Right kidney (tissue), 1 donor: Measurements from ENCODE around the gene WFDC8.

Source experiments
- DNase-seq: peaks from one replicate; pipeline ENCODE4 v3.0.0-alpha.2; 2016

The WFDC8 gene

GRCh38 chr20:45547206-45547770, 31.8 kb downstream of the WFDC8 start, which contains the start of gene EPPIN:
Gene EPPIN (minus strand): TSS chr20:45547401. CDS start chr20:45547357, 44 bp downstream.
- DNase-seq = no peak

- no peak for DNase-seq
Measured at GRCh38 chr20:45545754-45546453, 33.2 kb downstream of the WFDC8 start.

GRCh38 chr20:45545351-45545750, 33.7 kb downstream of the WFDC8 start:
- no peak for DNase-seq

GRCh38 chr20:45539382-45539781, 39.7 kb downstream of the WFDC8 start, which contains the start of gene WFDC6:
Gene WFDC6 (minus strand): TSS chr20:45539482. CDS start chr20:45539407, 75 bp downstream.
- DNase-seq = no peak

- DNase-seq = no peak
Measured at GRCh38 chr20:45538209-45538799, 40.8 kb downstream of the WFDC8 start.

GRCh38 chr20:45527294-45527693, 51.8 kb downstream of the WFDC8 start:
- DNase-seq = no peak

- DNase-seq = no peak
Measured at GRCh38 chr20:45523821-45524220, 55.3 kb downstream of the WFDC8 start.

GRCh38 chr20:45518282-45518681, 60.8 kb downstream of the WFDC8 start:
- DNase-seq = peak; percentile 3

GRCh38 chr20:45515147-45515913, 63.8 kb downstream of the WFDC8 start, which contains the start of gene SPINT3:
Gene SPINT3 (minus strand): TSS chr20:45515622. CDS start chr20:45515608, 14 bp downstream.
- no peak for DNase-seq

- no peak for DNase-seq
Measured at GRCh38 chr20:45510242-45510862, 68.7 kb downstream of the WFDC8 start.

GRCh38 chr20:45509091-45509490, 70.0 kb downstream of the WFDC8 start:
- no peak for DNase-seq

GRCh38 chr20:45508068-45508886, 70.8 kb downstream of the WFDC8 start:
- no peak for DNase-seq

- DNase-seq = no peak
Measured at GRCh38 chr20:45507011-45507820, 71.9 kb downstream of the WFDC8 start.

- no peak for DNase-seq
Measured at GRCh38 chr20:45506398-45506797, 72.7 kb downstream of the WFDC8 start.

GRCh38 chr20:45503403-45503802, 75.7 kb downstream of the WFDC8 start:
- no peak for DNase-seq

GRCh38 chr20:45502561-45502960, 76.5 kb downstream of the WFDC8 start:
- DNase-seq = no peak
